ENCODE data around the gene PCBD1.

GRCh38 chr10:70892631-70893030, 4.3 kb upstream of the PCBD1 start:
- TF ChIP-seq CTCF (conservative IDR thresholded peaks at IDR 0.05) (no peak), ZFX (IDR thresholded peaks at IDR 0.05) (no peak)

All from C4-2B (cell line).